HepG2 (cell line): ENCODE measurements around the gene CTNND2. TPM values are rescaled to one million over a fixed set of nuclear protein-coding genes. Genes with fewer than 3 reads are reported as not detected.

ENCODE experiments used
- ATAC-seq: fragments of 200-7000 bp; cut with Tn5 transposase; 3 replicates; pipeline ENCODE4 v1.9.1; 2020; ENCODE audit warnings: mild to moderate bottlenecking, moderate library complexity
- BruUV-seq: library from RNA; stranded (reverse); fragments of 400-500 nt; replicated peaks from 2 replicates; lab custom pipeline; 2021; lab: Mats Ljungman, UMichigan
- CTCF ChIA-PET: fragments of 300-600 bp; formaldehyde crosslinking; extraction: SDS; loops from one replicate; lab custom pipeline; 2021; ENCODE audit warnings: low total read pairs, inconsistent platforms, low intra/inter-chr PET ratio; lab: Yijun Ruan, JAX
- POLR2A ChIA-PET: fragments of 350-600 bp; sonication (Branson Sonifier 250); formaldehyde crosslinking; loops from one replicate; lab custom pipeline; 2020; ENCODE audit warnings: antibody characterized with exemption, inconsistent platforms; lab: Yijun Ruan, JAX
- DNase-seq: peaks from one replicate; pipeline ENCODE4 v3.0.0-alpha.2; 2015; ENCODE audit warnings: low spot score
- FAIRE-seq: peaks from 3 replicates; lab custom pipeline; 2011; peaks lifted over from hg19 to GRCh38; lab: Jason Lieb, UNC
- H2AFZ ChIP-seq: one replicate; pipeline ENCODE4 v1.6.1; 2011; ENCODE audit warnings: low read length, inconsistent platforms
- H3K27ac ChIP-seq: fragments of 300-600 bp; 3 replicates; pipeline ENCODE4 v1.8.0; 2011; ENCODE audit warnings: mixed run types, mild to moderate bottlenecking, mixed read lengths, low read length, inconsistent platforms; ENCODE audit not compliant: insufficient read depth; ENCODE audit errors: extremely low read length
- H3K27me3 ChIP-seq, 2 experiments: fragments of 200-600 bp in 1 of 2; 2 replicates in 1 of 2; 3 replicates in 1 of 2; pipeline versions ENCODE4 v1.6.0 to v1.8.0; 2011; ENCODE audit warnings: low read length in 2 of 2, mild to moderate bottlenecking in 2 of 2, moderate library complexity in 2 of 2, inconsistent platforms in 1 of 2; ENCODE audit not compliant: insufficient read depth in 2 of 2, control insufficient read depth in 1 of 2
- H3K36me3 ChIP-seq, 2 experiments: fragments of 200-600 bp in 1 of 2; replicated peaks in 1 of 2; 2 replicates in 1 of 2; 3 replicates in 1 of 2; pipeline versions ENCODE4 v1.5.1 to v1.8.0; 2011; ENCODE audit warnings: low read length in 2 of 2, inconsistent platforms in 1 of 2; ENCODE audit not compliant: insufficient read depth in 2 of 2, control insufficient read depth in 1 of 2
- H3K4me1 ChIP-seq: 2 replicates; pipeline ENCODE4 v1.5.1; 2012; ENCODE audit warnings: low read length, inconsistent platforms; ENCODE audit not compliant: insufficient read depth
- H3K4me2 ChIP-seq: 2 replicates; pipeline ENCODE4 v1.6.0; 2011; ENCODE audit warnings: low read depth, low read length, inconsistent platforms
- H3K4me3 ChIP-seq, 3 experiments: fragments of 200-600 bp in 1 of 3; sonication (generic), shearing (Covaris generic) in 1 of 3; replicated peaks in 1 of 3; 2 replicates each; pipeline ENCODE4 v1.5.1; 2011 to 2016; ENCODE audit warnings: low read length in 3 of 3, inconsistent platforms in 2 of 3, low read depth in 2 of 3, mild to moderate bottlenecking in 2 of 3, control low read depth in 1 of 3, mixed read lengths in 1 of 3; ENCODE audit not compliant: insufficient read depth in 1 of 3
- H3K79me2 ChIP-seq: one replicate; pipeline ENCODE4 v1.6.1; 2011; ENCODE audit warnings: low read length, inconsistent platforms; ENCODE audit not compliant: insufficient read depth
- H3K9ac ChIP-seq: 2 replicates; pipeline ENCODE4 v1.6.0; 2011; ENCODE audit warnings: mild to moderate bottlenecking, low read depth, low read length, inconsistent platforms; ENCODE audit not compliant: insufficient read depth
- H3K9me3 ChIP-seq: 2 replicates; pipeline ENCODE4 v1.5.1; 2012; ENCODE audit warnings: mild to moderate bottlenecking, low read length
- H4K20me1 ChIP-seq: 2 replicates; pipeline ENCODE4 v1.6.0; 2011; ENCODE audit warnings: inconsistent platforms, mild to moderate bottlenecking, low read length, moderate library complexity; ENCODE audit not compliant: insufficient read depth
- BORCS8-MEF2B ChIP-seq: sonication (generic); formaldehyde crosslinking; IDR thresholded peaks from 2 replicates; pipeline ENCODE4 v1.8.0; 2022; ENCODE audit warnings: mild to moderate bottlenecking, missing genetic modification reagents
- FOXO4 ChIP-seq: sonication (generic); formaldehyde crosslinking; conservative IDR thresholded peaks from 2 replicates; pipeline ENCODE4 v1.8.1; 2023; ENCODE audit warnings: missing genetic modification reagents
- JUN ChIP-seq: sonication (generic); formaldehyde crosslinking; IDR thresholded peaks from 2 replicates; pipeline ENCODE4 v1.4.0; 2020; ENCODE audit warnings: mild to moderate bottlenecking, missing genetic modification reagents
- MXD4 ChIP-seq: IDR thresholded peaks from 2 replicates; pipeline ENCODE4 v1.6.1; 2016; ENCODE audit warnings: mild to moderate bottlenecking, missing biosample characterization, missing genetic modification reagents
- NCOA1 ChIP-seq: sonication (generic); formaldehyde crosslinking; IDR thresholded peaks from 2 replicates; pipeline ENCODE4 v1.9.0; 2021; ENCODE audit warnings: missing genetic modification reagents
- SMAD1 ChIP-seq: sonication (generic); formaldehyde crosslinking; IDR thresholded peaks from 2 replicates; pipeline ENCODE4 v1.4.0; 2020; ENCODE audit warnings: missing genetic modification reagents, low read depth, mild to moderate bottlenecking, borderline replicate concordance
- SMAD9 ChIP-seq: sonication (generic); formaldehyde crosslinking; IDR thresholded peaks from 2 replicates; pipeline ENCODE4 v1.5.1; 2020; ENCODE audit warnings: mild to moderate bottlenecking, missing genetic modification reagents
- ZBTB20 ChIP-seq: sonication (generic); formaldehyde crosslinking; IDR thresholded peaks from 2 replicates; pipeline ENCODE4 v1.8.1; 2023; ENCODE audit warnings: missing genetic modification reagents, low read depth, mild to moderate bottlenecking, borderline replicate concordance
- ZNF136 ChIP-seq: sonication (generic); formaldehyde crosslinking; IDR thresholded peaks from 2 replicates; pipeline ENCODE4 v1.8.1; 2022; ENCODE audit warnings: low read depth, mild to moderate bottlenecking, moderate library complexity, missing genetic modification reagents
- ZNF17 ChIP-seq: sonication (generic); formaldehyde crosslinking; IDR thresholded peaks from 2 replicates; pipeline ENCODE4 v1.5.0; 2020; ENCODE audit warnings: mild to moderate bottlenecking, missing genetic modification reagents
- ZNF530 ChIP-seq: sonication (generic); formaldehyde crosslinking; IDR thresholded peaks from 2 replicates; pipeline ENCODE4 v1.5.0; 2020; ENCODE audit warnings: low read depth, mild to moderate bottlenecking, missing genetic modification reagents
- ZNF552 ChIP-seq: sonication (generic); formaldehyde crosslinking; IDR thresholded peaks from 2 replicates; pipeline ENCODE4 v1.9.0; 2022; ENCODE audit warnings: missing genetic modification reagents, mild to moderate bottlenecking, borderline replicate concordance
- ZNF570 ChIP-seq: sonication (generic); formaldehyde crosslinking; IDR thresholded peaks from 2 replicates; pipeline ENCODE4 v1.4.0; 2020; ENCODE audit warnings: mild to moderate bottlenecking, missing genetic modification reagents, borderline replicate concordance
- whole genome bisulfite sequencing: methylation state at CpG from one replicate; pipeline ENCODE4 v1.1.6; 2017; ENCODE audit warnings: low lambda C conversion rate; 5-methylcytosine and 5-hydroxymethylcytosine counted together
- in situ Hi-C: cut with HindIII; loops from 2 replicates; pipeline ENCODE4 v1.10.0; 2017; ENCODE audit warnings: low pct_unique_long_range_greater_than_20kb; ENCODE audit not compliant: extremely low pct_ligation_motif_present
- intact Hi-C: fragments of 100-400 bp; cut with micrococcal nuclease; formaldehyde crosslinking; loops from one replicate; pipeline ENCODE4 v1.10.0; 2022; ENCODE audit not compliant: unreplicated experiment
- polyA plus RNA-seq, 8 experiments: library from polyadenylated mRNA; depleted of rRNA in 3 of 8; stranded (reverse) in 7 of 8; unstranded in 1 of 8; fragments of >200 nt; fragmentation: Illumina TruSeq in 4 of 8; extraction: Trizol in 4 of 8; gene quantifications; 2 replicates each; pipeline versions ENCODE4 v1.2.1 to v1.2.3, GENCODE V29; 2011 to 2016; ENCODE audit warnings: low read depth in 4 of 8, missing spikeins in 1 of 8, mixed read lengths in 1 of 8; ENCODE audit not compliant: insufficient read depth in 1 of 8
- total RNA-seq, 5 experiments: library from RNA; depleted of rRNA; stranded (reverse); fragments of >200 nt; fragmentation: Illumina TruSeq; extraction: Trizol; gene quantifications; 2 replicates each; pipeline ENCODE4 v1.2.3, GENCODE V29; 2016; ENCODE audit warnings: low read depth in 1 of 5

The CTNND2 gene
- total and polyA plus RNA-seq, 2 of the 13 experiments (the other 11 are each of a cell fraction or from before 2014, with no cell fraction given) = not detected

GRCh38 chr5:11497651-11498050 lies 406.6 kb downstream of the CTNND2 start (continued):
- TF ChIP-seq FOXO4 (CRISPR knock-in tag) (no peak), ZNF136 (CRISPR knock-in tag) (no peak), ZNF17 (no peak)

- intact Hi-C loops = no loop called here
- no peaks in the 10 kb centered on the region for H3K9me3 ChIP-seq
- WGBS = 17% methylated on average over 1 of the region's 1 CpG
- no peaks in the 10 kb centered on the region for H3K79me2 ChIP-seq
- ATAC-seq (no peak), FAIRE-seq (no peak), DNase-seq (no peak)
- no peak overlapping the region for H3K4me3 ChIP-seq
- no peak overlapping the region for H3K27ac ChIP-seq
- no peak overlapping the region for H3K9ac ChIP-seq
- in situ Hi-C loops = no loop called here
- CTCF ChIA-PET = no interaction called here
- H3K4me1 ChIP-seq = no peaks in the 10 kb centered on the region
- no peaks in the 10 kb centered on the region for H3K27me3 ChIP-seq
- POLR2A ChIA-PET = no interaction called here
- no peak overlapping the region for H3K4me2 ChIP-seq
- no peaks in the 10 kb centered on the region for H3K36me3 ChIP-seq
- BruUV-seq = no TSS peak
- no peaks in the 10 kb centered on the region for H4K20me1 ChIP-seq
- TF ChIP-seq SMAD1 (CRISPR knock-in tag) (no peak), ZBTB20 (CRISPR knock-in tag) (no peak), ZNF552 (no peak), JUN (no peak), SMAD9 (CRISPR knock-in tag) (no peak), BORCS8-MEF2B (CRISPR knock-in tag) (no peak), MXD4 (CRISPR knock-in tag) (no peak), NCOA1 (CRISPR knock-in tag) (no peak), ZNF530 (no peak), ZNF570 (no peak)
- no peak overlapping the region for H2AFZ ChIP-seq
Observed at GRCh38 chr5:11496137-11496719, 408.0 kb downstream of the CTNND2 start.
